Measurements from ENCODE around the gene KCTD13.
"Not testable (repeated sequence)": the region's sequence is repeated elsewhere in the genome, so short reads cannot be mapped to it uniquely, and the experiment has no call there.

- TF ChIP-seq EHMT2 (IDR thresholded peaks at IDR 0.05; ENCODE audit: low read depth); CTCF (IDR thresholded peaks at IDR 0.05): not testable (repeated sequence)
These were observed 36.7 kb downstream of the KCTD13 start for GRCh38 chr16:29889372-29889771.

Measured in A549 (cell line).